Endothelial cell of umbilical vein (primary cell): ENCODE data around the gene ITPR1. TPM values are rescaled to one million over a fixed set of nuclear protein-coding genes. Genes with fewer than 3 reads are reported as not detected.

Experiments used
- BruUV-seq: library from RNA; stranded (reverse); fragments of 400-500 nt; replicated peaks from 2 replicates; lab custom pipeline; 2021; lab: Mats Ljungman, UMichigan
- CTCF ChIA-PET: fragments of 300-600, 350-600 bp; sonication (Branson Sonifier 250); formaldehyde crosslinking; loops from one replicate; lab custom pipeline; 2021; ENCODE audit warnings: antibody characterized with exemption, inconsistent platforms; lab: Charles Lee
- POLR2A ChIA-PET: fragments of 300-600, 350-600 bp; sonication (Branson Sonifier 250); formaldehyde crosslinking; loops from one replicate; lab custom pipeline; 2021; ENCODE audit warnings: antibody characterized with exemption, inconsistent platforms; lab: Charles Lee
- DNase-seq: peaks from one replicate; pipeline ENCODE4 v3.0.0-alpha.2; 2011; ENCODE audit warnings: low read depth, low spot score
- FAIRE-seq: peaks from 2 replicates; lab custom pipeline; 2011; peaks lifted over from hg19 to GRCh38; lab: Jason Lieb, UNC
- H2AFZ ChIP-seq: 2 replicates; pipeline ENCODE4 v1.6.0; 2012; ENCODE audit warnings: low read depth, low read length, control low read depth, inconsistent platforms
- H3K27ac ChIP-seq: 2 replicates; pipeline ENCODE4 v1.5.1; 2011; ENCODE audit warnings: low read depth, mild to moderate bottlenecking, control low read depth, low read length, moderate library complexity; ENCODE audit not compliant: insufficient read depth
- H3K27me3 ChIP-seq, 2 experiments: 2 replicates each; pipeline versions ENCODE4 v1.6.0 to v1.6.1; 2011; ENCODE audit warnings: low read length in 2 of 2, mixed read lengths in 1 of 2; ENCODE audit not compliant: control insufficient read depth in 2 of 2, insufficient read depth in 2 of 2
- H3K36me3 ChIP-seq, 2 experiments: 2 replicates in 1 of 2; 3 replicates in 1 of 2; pipeline ENCODE4 v1.5.1; 2011; ENCODE audit warnings: low read length in 2 of 2, mild to moderate bottlenecking in 1 of 2, moderate library complexity in 1 of 2; ENCODE audit not compliant: control insufficient read depth in 2 of 2, insufficient read depth in 2 of 2; ENCODE audit errors: extremely low read depth in 1 of 2
- H3K4me1 ChIP-seq: 3 replicates; pipeline ENCODE4 v1.5.1; 2011; ENCODE audit warnings: mild to moderate bottlenecking, low read length; ENCODE audit not compliant: control insufficient read depth, insufficient read depth; ENCODE audit errors: extremely low read depth
- H3K4me2 ChIP-seq: 2 replicates; pipeline ENCODE4 v1.6.1; 2011; ENCODE audit warnings: low read length, control low read depth, mixed read lengths; ENCODE audit not compliant: insufficient read depth
- H3K4me3 ChIP-seq, 3 experiments: fragments of 200-600 bp in 1 of 3; sonication (generic), shearing (Covaris generic) in 1 of 3; replicated peaks in 1 of 3; 2 replicates each; pipeline ENCODE4 v1.5.1; 2011 to 2016; ENCODE audit warnings: control low read depth in 3 of 3, low read length in 3 of 3, mild to moderate bottlenecking in 2 of 3, inconsistent platforms in 1 of 3, low read depth in 1 of 3, moderate library complexity in 1 of 3; ENCODE audit not compliant: insufficient read depth in 1 of 3
- H3K79me2 ChIP-seq: 2 replicates; pipeline ENCODE4 v1.6.0; 2012; ENCODE audit warnings: low read length, inconsistent platforms; ENCODE audit not compliant: control insufficient read depth, insufficient read depth
- H3K9ac ChIP-seq: replicated peaks from 2 replicates; pipeline ENCODE3; 2011; ENCODE audit warnings: low read length, control low read depth; ENCODE audit not compliant: insufficient read depth; ENCODE audit errors: extremely low read depth
- H3K9me1 ChIP-seq: replicated peaks from 3 replicates; pipeline ENCODE4 v1.6.0; 2011; ENCODE audit warnings: mild to moderate bottlenecking, low read length; ENCODE audit not compliant: control insufficient read depth, insufficient read depth; ENCODE audit errors: extremely low read depth
- H3K9me3 ChIP-seq: replicated peaks from 2 replicates; pipeline ENCODE4 v1.5.1; 2012; ENCODE audit warnings: low read length, inconsistent platforms; ENCODE audit not compliant: control insufficient read depth, insufficient read depth
- H4K20me1 ChIP-seq: replicated peaks from 2 replicates; pipeline ENCODE3; 2011; ENCODE audit warnings: mild to moderate bottlenecking, low read length; ENCODE audit not compliant: control insufficient read depth, insufficient read depth; ENCODE audit errors: extremely low read depth
- CTCF ChIP-seq, 2 donors: IDR thresholded peaks; 1 replicate in 1 of 2; 2 replicates in 1 of 2; pipeline ENCODE4 v1.5.1; 2011; ENCODE audit warnings: low read length in 2 of 2, mild to moderate bottlenecking in 2 of 2, moderate library complexity in 2 of 2, control low read depth in 1 of 2, inconsistent platforms in 1 of 2, low read depth in 1 of 2; ENCODE audit not compliant: insufficient read depth in 1 of 2; ENCODE audit errors: extremely low read depth in 1 of 2
- EZH2 ChIP-seq: IDR thresholded peaks from 2 replicates; pipeline ENCODE4 v1.6.1; 2012; ENCODE audit warnings: borderline replicate concordance, low read depth, mild to moderate bottlenecking, moderate library complexity, low read length, inconsistent platforms; ENCODE audit not compliant: severe bottlenecking
- FOS ChIP-seq: IDR thresholded peaks from 2 replicates; pipeline ENCODE4 v1.6.1; 2011; ENCODE audit warnings: mild to moderate bottlenecking, low read length, moderate library complexity, borderline replicate concordance; ENCODE audit not compliant: insufficient read depth
- GATA2 ChIP-seq: IDR thresholded peaks from 2 replicates; pipeline ENCODE4 v1.7.0; 2011; ENCODE audit warnings: low read depth, mild to moderate bottlenecking, moderate library complexity, mixed read lengths, low read length; ENCODE audit not compliant: insufficient read length, insufficient read depth
- JUN ChIP-seq: IDR thresholded peaks from 2 replicates; pipeline ENCODE4 v1.6.1; 2011; ENCODE audit warnings: borderline replicate concordance, low read depth; ENCODE audit not compliant: insufficient read length, insufficient read depth
- MAX ChIP-seq: IDR thresholded peaks from 2 replicates; pipeline ENCODE4 v1.6.1; 2011; ENCODE audit not compliant: insufficient read depth, insufficient read length
- MYC ChIP-seq: IDR thresholded peaks from one replicate; pipeline ENCODE4 v1.6.1; 2011; ENCODE audit warnings: mild to moderate bottlenecking, low read depth, low read length
- POLR2A ChIP-seq: IDR thresholded peaks from 2 replicates; pipeline ENCODE4 v1.6.1; 2012; ENCODE audit warnings: low read depth, mild to moderate bottlenecking, control low read depth, low read length
- POLR2AphosphoS5 ChIP-seq: IDR thresholded peaks from 2 replicates; pipeline ENCODE4 v1.6.1; 2012; ENCODE audit warnings: low read depth, mild to moderate bottlenecking, control low read depth, low read length, moderate library complexity; ENCODE audit not compliant: insufficient read depth
- dilution Hi-C: fragments of 300-500 bp; cut with MboI; formaldehyde crosslinking; loops from one replicate; pipeline ENCODE4 v1.15.0; 2019; ENCODE audit warnings: low sequenced_read_pairs; ENCODE audit not compliant: extremely low pct_ligation_motif_present
- intact Hi-C: fragments of 100-400 bp; cut with micrococcal nuclease; formaldehyde crosslinking; loops from one replicate; pipeline ENCODE4 v1.10.0; 2022
- polyA plus RNA-seq, 4 experiments: library from polyadenylated mRNA; depleted of rRNA in 3 of 4; stranded (reverse) in 3 of 4; unstranded in 1 of 4; fragments of >200 nt; gene quantifications; 2 replicates each; pipeline versions ENCODE4 v1.2.1 to v1.2.3, GENCODE V29; 2011 to 2012; ENCODE audit warnings: missing spikeins in 1 of 4
- total RNA-seq: library from RNA; stranded (reverse); gene quantifications from 2 replicates; pipeline ENCODE4 v1.2.3, GENCODE V29; 2021

The ITPR1 gene
- total and polyA plus RNA-seq, 2 donors (not counting 3 experiments of a cell fraction or from before 2014, with no cell fraction given): 5.1 to 16.1 TPM

- Histone ChIP-seq H4K20me1 (no peaks in the 10 kb centered on the region), H3K36me3 (no peaks in the 10 kb centered on the region), H3K4me3 (no peak overlapping the region), H3K9ac (peak overlapping the region; percentile 42), H3K27ac (peak overlapping the region; percentile 85), H3K9me3 (no peaks in the 10 kb centered on the region), H3K4me2 (peak overlapping the region; percentile 1), H3K9me1 (no peaks in the 10 kb centered on the region), H3K27me3 (no peaks in the 10 kb centered on the region), H3K79me2 (no peaks in the 10 kb centered on the region), H2AFZ (no peak overlapping the region), H3K4me1 (peaks cover 48% of the 10 kb centered on the region)
- ChIA-PET CTCF (no interaction called here), POLR2A (no interaction called here)
- TSS peak; percentile 35 for BruUV-seq
- DNase-seq: no peak
- intact Hi-C loops: no loop called here
- dilution Hi-C loops: no loop called here
- TF ChIP-seq MAX (no peak), CTCF (IDR thresholded peaks at IDR 0.05; ENCODE audit: extremely low read depth in 1 of 2, insufficient read depth in 1 of 2, low read depth in 1 of 2, low read length in 2 of 2) (no peak), MYC (no peak), FOS (no peak), GATA2 (no peak), EZH2 (no peak), POLR2AphosphoS5 (no peak), JUN (no peak), POLR2A (no peak)
- FAIRE-seq: no peak
These were observed 363.0 kb downstream of the ITPR1 start for GRCh38 chr3:4856136-4856535.
